Stimulated activated CD4-positive, alpha-beta T cell treated with anti-CD3 and anti-CD28 coated beads, Interleukin-4, amount 100 ng/mL, for 24 hours (primary cell): ENCODE results near the gene DLX2.

Experiments used
- DNase-seq: peaks from one replicate; pipeline ENCODE4 v3.0.0-alpha.2; 2020

DLX2 gene

DNA sequence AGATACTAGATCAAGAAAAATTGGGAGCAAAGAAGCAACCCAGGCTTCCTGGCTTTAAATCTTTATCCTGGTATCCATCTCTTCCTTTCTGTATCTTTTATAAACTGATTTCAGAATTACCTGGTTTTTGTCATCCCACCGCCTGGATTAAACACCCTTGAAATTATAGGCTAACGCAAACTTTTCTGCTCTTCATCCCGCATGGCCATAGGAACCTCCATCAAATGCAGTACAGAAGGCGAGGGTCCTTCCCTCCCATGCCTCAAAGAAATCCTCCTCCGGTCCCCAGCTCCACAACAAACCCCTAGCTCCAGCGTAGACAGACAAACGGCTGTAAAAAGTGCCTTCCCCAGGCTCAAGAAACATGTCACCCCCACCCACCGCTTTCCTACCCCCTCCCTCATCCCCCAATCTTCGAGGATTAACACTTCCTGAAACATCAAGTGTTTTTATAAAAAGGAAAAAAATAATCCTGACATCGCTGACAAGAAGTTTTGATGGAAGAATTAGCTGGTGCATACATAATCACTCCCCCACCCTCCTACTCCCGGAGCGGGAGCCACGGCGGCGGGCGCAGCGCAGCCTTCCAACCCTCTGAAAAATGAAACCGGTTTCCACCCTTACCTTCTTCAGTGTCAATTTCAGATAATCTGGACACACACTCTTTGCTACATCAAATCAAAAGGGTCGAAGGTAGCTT is 9.8 kb downstream of the DLX2 start:
- no peak for DNase-seq

DNA sequence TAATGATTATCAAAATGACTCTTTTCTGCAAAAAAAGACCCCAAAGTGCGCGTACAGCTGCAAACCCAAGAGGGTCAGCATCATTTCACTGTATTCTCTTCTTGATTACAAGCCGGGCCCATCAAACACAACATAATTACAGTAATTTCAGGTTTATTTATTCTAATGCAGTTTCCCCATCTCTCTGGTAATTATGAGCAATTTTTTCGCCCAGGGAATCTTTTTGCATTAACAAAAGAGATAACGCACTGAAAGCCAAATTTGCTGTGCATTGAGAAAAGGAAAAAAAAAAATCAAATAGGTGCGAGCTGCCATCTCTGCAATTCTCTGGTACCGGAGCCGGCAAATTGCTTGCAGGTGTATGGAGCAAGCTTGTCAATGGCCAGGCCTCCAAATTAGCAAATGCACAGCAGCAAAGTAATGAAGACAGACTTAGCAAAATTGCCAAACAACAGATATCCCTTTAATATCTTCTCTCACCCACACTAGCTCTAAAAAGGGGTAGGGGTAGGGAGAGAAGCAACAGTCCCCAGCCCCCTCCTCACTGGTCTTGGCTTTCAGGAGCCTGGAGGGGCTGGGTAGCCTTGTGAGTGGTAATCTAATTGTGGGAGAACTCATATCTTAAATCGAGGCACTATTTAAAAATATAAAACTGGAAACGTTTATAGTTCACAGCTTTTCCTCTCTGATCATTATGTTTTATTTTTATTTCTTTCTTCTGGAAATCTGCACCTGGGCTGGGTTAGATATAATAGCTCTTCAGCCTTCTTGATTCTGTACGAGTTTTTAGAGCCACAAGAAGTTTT is 10.7 kb downstream of the DLX2 start:
- DNase-seq: no peak

DNA sequence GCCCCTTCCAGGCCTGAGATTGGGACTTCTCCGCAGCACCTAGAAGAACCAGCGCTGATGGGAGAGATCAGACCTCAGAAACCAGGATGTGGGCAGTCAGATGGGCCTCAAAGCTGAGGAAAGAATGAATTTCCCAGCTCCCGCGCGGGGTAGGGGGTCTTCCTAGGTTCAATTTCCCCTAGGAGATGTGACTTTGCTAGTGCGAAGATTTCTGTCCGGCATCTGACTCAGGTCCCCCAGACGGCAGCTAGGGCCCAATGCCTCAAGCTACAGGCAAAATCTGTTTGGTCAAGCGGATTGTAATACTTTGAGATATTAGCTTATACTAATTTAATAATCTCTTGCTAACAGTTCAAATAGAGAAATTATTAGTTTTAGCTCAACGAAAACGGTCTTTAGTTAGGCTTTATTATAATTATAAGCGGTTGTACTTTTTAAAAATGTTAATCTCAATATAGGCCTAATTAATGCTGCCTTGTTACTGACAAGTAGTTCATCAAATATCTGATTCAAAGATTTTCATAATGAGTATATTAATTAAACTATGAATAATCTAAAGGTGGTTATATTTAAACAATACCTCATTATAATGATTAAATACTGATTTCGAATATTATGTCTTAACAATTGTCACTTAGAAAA is 11.6 kb downstream of the DLX2 start:
- DNase-seq: no peak

DNA sequence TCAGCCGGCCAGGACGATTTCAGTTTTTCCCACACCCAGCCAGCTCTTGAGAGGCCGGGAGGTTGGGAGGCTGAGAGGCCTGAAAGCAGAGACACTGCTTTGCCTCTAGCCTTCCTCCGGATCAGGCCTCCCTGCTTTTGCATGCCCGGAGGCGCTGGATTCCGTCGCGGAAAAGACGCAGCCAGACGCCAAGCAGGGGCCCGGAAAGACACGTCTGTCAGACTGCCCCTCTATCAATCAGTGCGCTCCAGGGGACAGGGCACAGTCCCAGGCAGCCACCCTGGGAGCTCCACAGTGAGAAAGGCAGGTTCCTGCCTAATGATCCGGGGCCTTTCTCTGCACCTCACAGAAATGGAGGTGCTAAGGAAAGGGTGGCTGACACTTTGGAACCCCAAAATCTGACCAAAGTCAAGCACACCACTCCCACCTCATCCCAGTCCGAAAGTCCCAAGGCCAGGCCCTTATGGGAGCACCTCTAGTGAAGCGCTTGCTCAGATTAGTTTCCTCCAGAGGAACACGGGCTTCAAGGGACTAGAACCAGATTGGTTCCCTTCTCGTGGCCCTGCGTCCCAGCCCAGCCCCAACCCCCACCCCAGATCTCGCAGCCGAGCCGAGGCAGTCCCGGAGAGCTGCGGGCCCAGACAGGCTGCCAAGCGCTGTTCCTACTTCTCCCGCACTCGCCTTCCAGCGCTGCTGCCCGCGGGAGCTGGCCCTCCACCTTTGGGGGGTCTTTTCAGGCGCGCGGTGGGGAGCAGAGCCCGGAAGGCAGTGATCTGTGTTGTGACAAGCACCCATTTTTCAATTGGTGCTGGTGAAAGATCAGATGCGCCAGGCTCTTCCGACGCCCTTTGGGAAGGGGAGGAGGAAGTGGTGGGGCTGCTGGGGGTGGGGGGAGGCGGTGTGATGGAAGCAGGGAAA is 12.4 kb downstream of the DLX2 start:
- DNase-seq: no peak

DNA sequence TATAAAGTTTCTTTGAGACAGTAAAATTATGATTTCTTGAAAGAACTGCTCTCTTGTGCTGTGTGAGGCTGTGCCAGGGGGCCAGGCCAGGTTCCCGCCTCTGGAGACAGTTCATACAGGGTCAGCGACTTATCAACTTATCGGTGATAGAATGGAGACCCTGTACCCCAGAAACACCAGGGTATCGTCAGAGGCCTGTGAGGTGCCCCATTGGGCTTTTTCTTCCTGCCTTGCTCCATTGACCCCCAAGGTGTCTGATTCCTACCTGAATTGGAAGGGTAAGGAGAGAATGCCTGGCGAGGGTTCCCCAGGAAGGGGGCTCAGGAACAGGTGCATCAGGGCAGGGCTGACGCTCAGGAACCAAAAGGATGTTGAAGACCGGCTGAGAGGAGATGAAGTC is 13.1 kb downstream of the DLX2 start:
- DNase-seq: no peak

DNA sequence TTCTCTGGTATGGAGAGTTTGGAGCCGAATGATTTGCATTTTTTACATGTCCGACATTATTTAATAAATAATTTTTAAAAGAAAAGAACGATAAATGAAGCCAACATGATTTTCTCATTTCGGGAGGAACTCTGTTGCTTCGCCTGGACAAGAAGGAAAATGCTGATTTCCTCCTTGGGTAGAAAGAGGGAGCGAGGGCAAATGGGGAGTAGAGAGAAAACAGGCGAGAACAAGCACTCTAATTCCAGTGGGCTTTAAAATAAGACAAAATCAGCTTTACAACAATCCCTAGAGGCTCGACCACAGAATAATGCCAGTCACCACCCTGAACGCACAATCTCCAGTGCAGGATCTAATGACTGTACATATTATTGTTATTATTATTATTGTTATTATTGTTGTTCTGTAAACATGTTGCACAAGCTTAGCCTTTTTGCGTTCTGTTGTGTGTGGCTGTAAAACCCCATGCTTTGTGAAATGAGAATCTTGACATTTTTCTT is 13.6 kb downstream of the DLX2 start:
- DNase-seq: no peak

DNA sequence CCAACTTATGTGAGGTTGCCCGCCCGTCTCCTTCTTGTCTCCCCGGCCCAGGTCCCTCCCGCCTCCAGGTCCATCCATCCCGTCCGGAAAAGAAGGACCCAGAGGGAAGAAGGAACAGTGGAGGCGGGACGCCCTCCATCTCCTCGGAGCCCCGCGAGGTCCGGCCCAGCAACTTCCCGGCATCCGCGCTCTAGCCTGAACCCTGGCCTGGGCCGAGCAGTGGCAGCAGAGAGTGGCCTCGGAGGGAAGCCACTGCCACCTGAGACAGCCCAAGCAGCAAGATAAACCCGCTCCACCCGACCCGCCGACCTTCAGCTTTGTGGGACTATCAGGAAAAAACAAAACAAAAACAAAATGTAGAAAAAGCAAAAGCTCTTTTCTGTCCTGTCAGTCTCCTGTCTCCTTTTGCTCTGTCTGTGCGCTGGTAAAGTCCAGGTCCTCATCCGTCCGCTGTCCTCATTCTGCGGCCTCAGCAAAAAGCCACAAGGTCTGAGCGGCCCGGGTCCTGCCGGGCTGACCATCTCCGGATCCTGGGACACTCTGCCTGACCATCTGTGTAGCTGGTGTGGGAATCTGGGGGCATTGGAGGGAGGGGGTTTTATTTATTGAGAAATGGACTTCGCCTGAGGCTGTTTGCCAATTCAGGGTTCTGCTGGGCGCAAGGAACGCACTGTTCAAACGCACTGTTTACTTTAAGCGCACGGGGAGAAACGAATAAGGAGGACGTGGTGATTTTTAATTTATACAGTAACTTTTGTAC is 14.3 kb downstream of the DLX2 start:
- no peak for DNase-seq

DNA sequence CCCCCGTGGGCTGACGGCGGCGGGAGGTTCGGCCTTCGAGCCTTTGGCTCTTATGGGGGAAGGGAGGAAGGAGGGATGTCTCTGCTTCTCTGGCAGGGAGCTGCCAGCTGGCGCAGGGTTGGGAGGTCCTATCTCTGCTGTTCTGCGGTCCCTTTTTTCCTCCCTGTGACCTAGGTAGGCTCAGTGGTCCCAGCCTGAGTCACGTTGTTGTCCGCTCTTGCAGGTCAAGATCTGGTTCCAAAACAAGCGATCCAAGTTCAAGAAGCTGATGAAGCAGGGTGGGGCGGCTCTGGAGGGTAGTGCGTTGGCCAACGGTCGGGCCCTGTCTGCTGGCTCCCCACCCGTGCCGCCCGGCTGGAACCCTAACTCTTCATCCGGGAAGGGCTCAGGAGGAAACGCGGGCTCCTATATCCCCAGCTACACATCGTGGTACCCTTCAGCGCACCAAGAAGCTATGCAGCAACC is 14.9 kb downstream of the DLX2 start:
- DNase-seq: no peak

DNA sequence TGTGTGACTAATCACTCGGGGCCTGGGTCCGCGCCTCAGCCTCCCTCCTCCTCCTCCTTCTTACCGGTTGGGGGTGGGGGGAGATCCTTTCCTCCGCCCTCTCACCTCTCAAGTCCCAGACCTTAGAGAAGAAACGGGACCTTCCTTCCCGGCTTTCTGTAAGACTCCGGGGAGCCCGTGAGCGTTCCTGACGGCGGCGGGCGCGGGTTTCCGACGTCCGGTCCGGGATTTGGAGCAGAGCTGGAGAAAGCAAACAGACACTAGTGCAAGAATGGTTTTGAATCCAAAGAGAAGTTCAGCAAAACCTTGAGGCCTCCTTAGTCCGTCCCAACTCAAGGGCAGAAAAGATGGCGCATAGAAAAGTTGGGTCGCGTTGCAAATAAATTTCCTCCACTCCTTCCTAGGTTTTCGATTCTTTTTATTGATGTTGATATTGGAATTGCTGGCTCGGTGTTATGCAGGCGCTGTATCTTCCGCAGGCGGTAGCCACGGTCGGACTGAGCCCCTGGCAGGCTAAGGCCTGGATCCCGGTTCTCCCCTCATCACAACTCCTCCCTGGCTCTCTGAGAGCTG is 15.4 kb downstream of the DLX2 start:
- no peak for DNase-seq

DNA sequence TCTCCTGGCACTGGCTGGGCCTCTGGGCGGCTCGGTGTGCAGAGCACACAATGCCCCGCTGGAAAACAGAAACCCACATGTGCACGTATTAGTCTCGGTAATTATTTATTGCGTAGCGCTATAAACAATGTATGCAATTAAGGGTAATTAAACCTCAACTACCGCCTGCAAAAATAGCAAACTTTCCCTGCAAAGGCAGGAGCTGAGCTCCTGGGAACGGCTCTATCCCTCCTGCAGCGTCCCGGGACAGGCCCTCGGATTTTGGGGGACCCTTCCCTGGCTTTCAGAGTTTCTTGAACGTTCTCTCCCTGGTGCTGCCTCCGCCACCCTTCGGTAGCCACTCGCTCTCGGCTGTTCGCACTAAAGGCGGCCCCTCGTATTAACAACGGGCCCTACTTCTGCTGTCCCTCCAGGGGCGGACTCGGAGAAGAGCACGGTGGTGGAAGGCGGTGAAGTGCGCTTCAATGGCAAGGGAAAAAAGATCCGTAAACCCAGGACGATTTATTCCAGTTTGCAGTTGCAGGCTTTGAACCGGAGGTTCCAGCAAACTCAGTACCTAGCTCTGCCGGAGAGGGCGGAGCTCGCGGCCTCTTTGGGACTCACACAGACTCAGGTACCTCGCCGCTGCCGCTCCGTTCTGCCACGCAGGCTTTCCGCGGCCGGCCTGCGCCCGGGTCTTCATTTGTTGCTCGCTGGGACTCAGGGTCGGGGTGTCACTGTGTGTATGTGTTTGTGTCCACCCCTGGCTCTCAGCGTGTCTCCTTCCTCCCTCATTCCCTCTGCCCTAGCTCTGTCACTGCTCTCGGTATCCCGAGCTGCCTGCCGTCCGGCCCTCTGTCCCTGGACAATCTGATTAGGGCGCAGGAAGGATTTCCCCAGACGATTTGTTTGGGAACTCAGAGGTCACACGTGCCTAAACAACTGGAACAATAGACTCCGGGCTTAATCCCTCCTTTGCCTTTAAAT is 16.2 kb downstream of the DLX2 start:
- DNase-seq: no peak

DNA sequence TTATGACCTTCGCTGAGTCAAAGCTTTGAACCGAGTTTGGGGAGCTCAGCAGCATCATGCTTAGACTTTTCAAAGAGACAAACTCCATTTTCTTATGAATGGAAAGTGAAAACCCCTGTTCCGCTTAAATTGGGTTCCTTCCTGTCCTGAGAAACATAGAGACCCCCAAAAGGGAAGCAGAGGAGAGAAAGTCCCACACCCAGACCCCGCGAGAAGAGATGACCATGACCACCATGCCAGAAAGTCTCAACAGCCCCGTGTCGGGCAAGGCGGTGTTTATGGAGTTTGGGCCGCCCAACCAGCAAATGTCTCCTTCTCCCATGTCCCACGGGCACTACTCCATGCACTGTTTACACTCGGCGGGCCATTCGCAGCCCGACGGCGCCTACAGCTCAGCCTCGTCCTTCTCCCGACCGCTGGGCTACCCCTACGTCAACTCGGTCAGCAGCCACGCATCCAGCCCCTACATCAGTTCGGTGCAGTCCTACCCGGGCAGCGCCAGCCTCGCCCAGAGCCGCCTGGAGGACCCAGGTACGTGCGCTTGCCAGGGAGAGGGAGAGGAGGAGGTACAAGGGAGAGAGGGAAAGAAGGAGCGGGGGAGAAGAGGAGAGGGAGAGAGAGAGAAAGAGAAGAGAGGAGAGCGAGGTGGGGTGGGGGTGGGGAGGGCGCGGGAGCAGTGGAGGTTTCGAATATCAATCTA is 17.1 kb downstream of the DLX2 start, which contains the start of gene DLX1:
DLX1 (plus strand) TSS at position 48 of the 700 bp plus-strand sequence; CDS start at position 219, 171 bp downstream.
- DNase-seq: no peak

DNA sequence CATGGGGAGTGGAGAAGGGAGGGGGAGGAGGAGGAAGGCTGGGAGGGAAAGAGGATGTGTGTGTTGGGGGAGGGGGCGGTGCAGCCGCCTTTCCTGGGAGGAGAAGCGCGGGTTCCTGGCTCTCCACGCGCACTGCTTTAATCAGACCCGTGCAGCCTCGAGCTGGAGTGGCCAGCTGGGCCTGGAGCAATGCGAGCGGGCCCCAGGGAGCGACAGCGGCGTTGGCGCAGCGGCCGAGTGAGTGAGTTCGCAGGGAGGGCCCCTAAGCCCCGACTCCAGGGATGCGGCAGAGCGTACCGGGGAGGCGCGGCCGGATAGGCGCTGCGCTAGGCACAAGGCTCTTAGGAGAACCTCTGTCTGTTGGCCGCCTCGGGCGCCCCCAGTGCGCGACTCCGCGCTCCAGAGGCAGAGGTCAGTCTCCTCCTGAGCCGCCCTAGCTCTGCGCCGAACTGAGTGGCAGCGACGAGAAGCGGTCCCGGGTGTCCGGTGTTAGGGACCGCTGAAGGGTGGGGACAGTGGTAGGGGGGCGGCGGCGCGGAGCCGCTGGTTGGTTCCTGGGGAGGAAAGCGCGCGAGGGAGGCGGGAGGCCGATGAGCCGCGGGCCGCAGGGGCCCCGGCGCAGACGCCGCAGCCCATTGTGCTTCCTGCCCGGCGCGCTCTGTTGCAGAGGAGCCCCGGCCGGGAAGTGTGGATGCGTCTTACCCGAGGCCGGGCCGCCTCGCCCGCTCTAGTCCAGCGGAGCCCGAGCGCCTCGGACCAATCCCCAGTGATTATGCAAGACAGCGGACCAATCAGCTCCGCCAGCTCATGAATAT is 17.8 kb downstream of the DLX2 start:
- DNase-seq: peak; percentile 58

DNA sequence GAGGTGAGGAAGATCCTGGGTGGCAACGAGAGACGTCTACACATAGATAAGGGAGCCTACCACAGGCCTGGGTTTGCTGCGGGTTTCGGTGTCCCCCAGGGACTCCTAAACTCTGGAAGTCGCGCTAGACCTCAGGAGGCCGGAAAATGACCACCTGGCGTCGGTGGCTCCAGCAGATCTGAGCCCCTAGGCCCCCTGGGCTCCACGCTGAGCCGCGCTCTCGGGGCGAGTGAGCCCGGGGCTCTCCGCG is 18.4 kb downstream of the DLX2 start:
- DNase-seq: no peak

DNA sequence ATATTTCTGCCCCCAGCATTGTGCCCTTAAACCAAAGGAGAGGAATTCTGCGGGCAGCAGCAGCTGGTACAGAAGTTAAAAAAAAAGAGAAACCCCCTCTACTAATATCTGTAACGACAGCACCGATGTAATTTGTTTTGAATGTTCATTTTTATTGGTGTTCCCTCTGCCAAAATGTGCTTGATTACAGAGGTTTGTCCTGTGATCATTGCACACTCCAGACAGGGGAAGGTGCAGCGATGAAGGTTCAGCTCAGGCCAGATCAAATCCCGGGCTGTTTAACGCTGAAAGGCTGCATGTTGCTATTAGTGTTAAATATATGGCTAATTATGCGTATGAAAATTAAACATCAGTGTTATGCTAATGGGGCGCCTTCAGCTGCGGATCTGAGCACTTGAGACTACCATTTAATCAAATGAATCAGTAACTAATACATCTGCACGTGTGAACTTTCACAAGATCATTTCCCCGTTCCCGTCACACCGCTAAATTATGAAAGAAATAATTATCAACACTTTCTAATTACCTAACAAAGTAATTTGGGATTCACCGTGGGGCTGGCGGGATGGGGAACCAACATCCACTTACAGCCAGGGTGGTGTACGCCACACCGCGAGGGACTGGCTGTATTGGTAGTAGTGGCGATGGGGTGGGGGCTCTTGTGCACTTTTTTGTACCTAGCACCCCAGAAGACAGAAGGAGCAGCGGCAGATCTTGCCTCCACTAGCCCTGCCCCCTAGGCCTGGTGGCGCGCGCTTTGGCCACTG is 18.9 kb downstream of the DLX2 start:
- DNase-seq: no peak

DNA sequence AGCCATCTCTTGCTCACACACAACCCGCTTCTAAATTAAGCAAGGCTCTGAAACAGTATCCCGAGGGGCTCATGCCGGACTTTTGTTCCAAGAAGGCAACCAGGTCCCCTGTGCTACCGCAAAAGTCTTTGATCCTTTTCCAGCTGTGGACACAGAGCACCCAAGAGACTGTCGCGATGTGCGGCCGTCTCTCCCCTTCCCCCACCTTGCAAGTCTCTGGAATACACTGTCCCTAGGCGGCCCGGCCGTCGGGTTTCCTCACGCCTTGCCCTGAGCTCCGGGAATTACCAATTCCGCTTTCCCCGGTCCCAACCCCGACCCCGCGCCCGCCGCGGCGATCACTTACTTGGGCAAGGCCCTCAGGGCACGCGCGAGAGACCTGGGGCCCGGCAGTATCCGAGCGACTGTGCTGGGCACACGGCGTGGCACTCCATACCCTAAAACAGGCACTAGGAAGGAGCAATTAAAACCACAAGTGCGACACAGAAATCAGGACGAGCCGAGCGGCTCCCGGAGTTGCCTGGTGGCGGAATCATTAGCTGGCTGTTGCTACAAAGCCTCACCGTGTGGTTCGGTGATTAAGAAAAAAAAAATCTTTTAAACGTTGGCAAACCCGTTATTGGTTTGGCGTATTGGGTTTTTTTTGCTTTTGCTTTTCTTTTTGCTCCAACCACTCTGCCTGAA is 19.6 kb downstream of the DLX2 start:
- DNase-seq: no peak

DNA sequence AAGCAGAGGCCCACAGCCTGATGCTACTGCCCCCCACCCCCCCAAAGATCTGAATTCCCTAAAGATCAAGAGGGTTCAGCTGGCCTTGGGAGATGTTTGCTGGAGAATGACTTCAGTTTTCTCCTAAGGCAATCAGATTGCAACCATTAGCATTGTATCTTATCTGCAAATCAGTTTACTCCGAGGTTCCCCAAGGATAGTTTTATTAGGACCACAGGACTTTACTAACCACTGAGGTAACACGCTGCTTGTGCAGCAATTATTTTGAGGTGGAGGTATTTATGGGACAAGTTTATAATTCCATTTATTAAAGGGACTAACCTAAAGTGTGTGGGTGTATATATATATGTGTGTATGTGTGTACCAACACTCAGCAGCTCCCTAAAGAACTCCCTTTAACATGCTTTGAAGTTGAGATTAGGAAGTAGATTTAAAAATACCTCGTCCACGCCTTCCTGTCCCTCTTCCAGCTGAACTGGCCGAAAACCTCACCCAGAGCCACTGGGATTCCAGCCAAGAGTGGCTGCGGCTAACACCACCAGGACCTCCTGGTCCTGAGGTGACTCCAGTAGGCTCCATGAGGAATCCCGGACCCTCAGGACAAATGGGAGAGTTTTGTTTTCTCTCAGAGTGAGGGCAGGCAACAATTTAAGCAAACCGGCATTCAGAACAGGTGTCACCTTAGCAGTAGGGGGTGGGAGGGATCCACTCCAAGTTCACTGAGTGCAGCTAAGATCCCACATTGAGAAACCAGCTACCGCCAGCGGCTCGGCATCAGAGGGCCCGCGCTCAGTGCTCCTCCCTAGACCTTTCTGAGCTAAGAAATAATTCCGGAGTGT is 20.4 kb downstream of the DLX2 start:
- no peak for DNase-seq
